Peyer's patch (tissue), 4 donors: ENCODE measurements around the gene EMCN.

Experiments used
- CTCF ChIP-seq, 6 experiments: fragments of 450-650 bp in 4 of 6; fragments of 200-600 bp in 2 of 6; sonication (generic) in 1 of 6; IDR thresholded peaks; one replicate each; pipeline ENCODE4 v1.5.1; 2017 to 2019; ENCODE audit warnings: antibody characterized with exemption in 6 of 6, mild to moderate bottlenecking in 3 of 6, moderate library complexity in 1 of 6
- POLR2A ChIP-seq, 2 donors: fragments of 450-650 bp; IDR thresholded peaks; one replicate each; pipeline ENCODE4 v1.5.1; 2017; ENCODE audit warnings: antibody characterized with exemption in 2 of 2, mild to moderate bottlenecking in 2 of 2, moderate library complexity in 2 of 2

DNA sequence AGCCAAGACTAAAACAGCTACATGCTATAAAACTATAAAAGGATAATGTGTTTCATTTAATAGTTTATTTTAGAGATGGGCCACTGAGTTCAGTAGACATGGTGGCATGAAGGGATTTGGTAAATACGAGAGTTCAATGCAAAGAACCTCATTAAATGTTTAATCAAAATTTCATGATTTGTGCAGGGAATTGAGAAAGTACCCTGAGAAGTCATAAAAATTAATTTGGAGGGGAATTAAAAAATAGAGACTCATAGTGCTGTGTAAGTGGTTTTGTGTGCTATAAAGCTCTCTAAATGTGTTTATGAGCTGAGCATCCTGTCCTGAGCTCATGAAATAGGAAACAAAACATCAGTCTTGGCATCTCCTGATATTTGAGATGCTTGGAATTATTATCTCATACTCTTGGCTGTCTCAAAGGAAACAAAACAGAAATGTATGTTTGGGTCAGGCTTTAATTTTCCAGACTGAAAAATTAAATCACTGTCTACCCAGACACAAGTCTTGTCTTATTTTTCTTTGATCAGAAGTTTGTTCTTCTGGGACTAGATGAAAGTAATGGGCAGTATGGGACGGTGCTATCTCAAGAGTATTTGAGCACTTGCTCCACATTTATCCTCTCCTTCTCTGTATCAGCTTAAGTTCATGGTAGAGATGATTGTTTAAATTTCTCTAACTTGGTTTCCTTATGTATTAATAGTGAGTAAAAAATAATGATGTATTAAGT, 38.0 kb upstream of the EMCN start:
- TF ChIP-seq POLR2A (IDR thresholded peaks at IDR 0.05): no peak
- no peak for TF ChIP-seq CTCF (IDR thresholded peaks at IDR 0.05)
